OCI-LY3 (cell line): ENCODE data around the gene RNASE13.

ENCODE experiments used
- H2AFZ ChIP-seq: fragments of 200-600, 300-600 bp; shearing (Covaris generic); 2 replicates; pipeline ENCODE4 v1.6.0; 2014; ENCODE audit warnings: antibody characterized with exemption, low read depth, low read length
- H3K27ac ChIP-seq: fragments of 200-600, 300-600 bp; sonication (generic); 2 replicates; pipeline ENCODE4 v1.5.1; 2014; ENCODE audit warnings: mild to moderate bottlenecking, low read length, moderate library complexity, mixed read lengths
- H3K27me3 ChIP-seq: fragments of 200-600, 300-600 bp; sonication (generic); 2 replicates; pipeline ENCODE4 v1.6.1; 2014; ENCODE audit warnings: low read depth, low read length, mixed read lengths
- H3K36me3 ChIP-seq: fragments of 200-600, 300-600 bp; sonication (generic); replicated peaks from 2 replicates; pipeline ENCODE3; 2014; ENCODE audit warnings: low read depth, low read length, mixed read lengths
- H3K4me1 ChIP-seq: fragments of 300-600, 200-600 bp; sonication (generic); 2 replicates; pipeline ENCODE4 v1.6.1; 2014; ENCODE audit warnings: low read length, mixed read lengths
- H3K4me2 ChIP-seq: fragments of 200-600, 300-600 bp; sonication (generic); 2 replicates; pipeline ENCODE4 v1.6.1; 2014; ENCODE audit warnings: low read length, mixed read lengths
- H3K4me3 ChIP-seq: fragments of 300-600, 200-600 bp; sonication (generic); 2 replicates; pipeline ENCODE4 v1.5.1; 2014; ENCODE audit warnings: antibody characterized with exemption, mild to moderate bottlenecking, low read length, moderate library complexity
- H3K79me2 ChIP-seq: fragments of 300-600, 200-600 bp; shearing (Covaris generic); 2 replicates; pipeline ENCODE4 v1.6.1; 2014; ENCODE audit warnings: mild to moderate bottlenecking, low read length, mixed read lengths
- H3K9ac ChIP-seq: fragments of 300-600, 200-600 bp; shearing (Covaris generic); 2 replicates; pipeline ENCODE4 v1.6.0; 2014; ENCODE audit warnings: mild to moderate bottlenecking, low read length, moderate library complexity
- H3K9me3 ChIP-seq: fragments of 200-600, 300-600 bp; shearing (Covaris generic); 2 replicates; pipeline ENCODE4 v1.6.1; 2014; ENCODE audit warnings: low read length, mixed read lengths; ENCODE audit not compliant: insufficient read depth
- H4K20me1 ChIP-seq: fragments of 200-600, 300-600 bp; sonication (generic); 2 replicates; pipeline ENCODE4 v1.6.1; 2016; ENCODE audit warnings: low read length, mixed read lengths; ENCODE audit not compliant: insufficient read depth
- CTCF ChIP-seq: fragments of 200-600, 300-600 bp; sonication (generic); IDR thresholded peaks from 2 replicates; pipeline ENCODE4 v1.5.1; 2014; ENCODE audit warnings: antibody characterized with exemption, low read length, low read depth
- EZH2phosphoT487 ChIP-seq: fragments of 200-600 bp; shearing (Covaris generic); IDR thresholded peaks from 2 replicates; pipeline ENCODE4 v1.6.1; 2018; ENCODE audit warnings: antibody characterized with exemption, mixed run types, low read depth

The RNASE13 gene

GRCh38 chr14:21069388-21070082 lies 34.9 kb upstream of the RNASE13 start:
- Histone ChIP-seq H3K79me2 (no peaks in the 10 kb centered on the region), H3K27ac (no peak overlapping the region), H3K4me2 (peak overlapping the region; percentile 93), H3K9ac (peak overlapping the region; percentile 89), H3K4me3 (peak overlapping the region; percentile 84), H3K4me1 (peaks cover 38% of the 10 kb centered on the region), H4K20me1 (no peaks in the 10 kb centered on the region), H2AFZ (peak overlapping the region; percentile 73), H3K9me3 (no peaks in the 10 kb centered on the region), H3K27me3 (peaks cover 41% of the 10 kb centered on the region), H3K36me3 (no peaks in the 10 kb centered on the region)
- TF ChIP-seq EZH2phosphoT487 = no peak
- no peak for TF ChIP-seq CTCF

- H4K20me1 ChIP-seq = no peaks in the 10 kb centered on the region
- no peak overlapping the region for H3K27ac ChIP-seq
- H3K9me3 ChIP-seq = no peaks in the 10 kb centered on the region
- H3K4me2 ChIP-seq = peak overlapping the region; percentile 93
- H3K79me2 ChIP-seq = no peaks in the 10 kb centered on the region
- TF ChIP-seq EZH2phosphoT487 (no peak), CTCF (peak; percentile 76)
- H3K4me1 ChIP-seq = peaks cover 38% of the 10 kb centered on the region
- no peak overlapping the region for H2AFZ ChIP-seq
- H3K9ac ChIP-seq = peak overlapping the region; percentile 89; the same call in 1 of the 2 replicates
- H3K4me3 ChIP-seq = peak overlapping the region; percentile 84
- H3K36me3 ChIP-seq = no peaks in the 10 kb centered on the region
- peaks cover 47% of the 10 kb centered on the region for H3K27me3 ChIP-seq
These were observed 34.1 kb upstream of the RNASE13 start for GRCh38 chr14:21068521-21069387.

- no peaks in the 10 kb centered on the region for H3K36me3 ChIP-seq
- H3K27me3 ChIP-seq = peaks cover 64% of the 10 kb centered on the region
- no peak overlapping the region for H3K9ac ChIP-seq
- H3K4me1 ChIP-seq = peaks cover 30% of the 10 kb centered on the region
- no peak overlapping the region for H3K27ac ChIP-seq
- no peaks in the 10 kb centered on the region for H3K9me3 ChIP-seq
- H3K79me2 ChIP-seq = no peaks in the 10 kb centered on the region
- H3K4me3 ChIP-seq = no peak overlapping the region
- H2AFZ ChIP-seq = no peak overlapping the region
- no peaks in the 10 kb centered on the region for H4K20me1 ChIP-seq
- TF ChIP-seq CTCF = peak; percentile 68
- no peak for TF ChIP-seq EZH2phosphoT487
- H3K4me2 ChIP-seq = peak overlapping the region; percentile 22; the same call in 1 of the 2 replicates
These were observed 32.4 kb upstream of the RNASE13 start for GRCh38 chr14:21066882-21067502.

GRCh38 chr14:21063479-21063878 lies 28.9 kb upstream of the RNASE13 start:
- no peak overlapping the region for H3K4me2 ChIP-seq
- no peak overlapping the region for H2AFZ ChIP-seq
- peaks cover 72% of the 10 kb centered on the region for H3K27me3 ChIP-seq
- H3K4me3 ChIP-seq = no peak overlapping the region
- H3K4me1 ChIP-seq = peaks cover 13% of the 10 kb centered on the region
- TF ChIP-seq EZH2phosphoT487 (no peak), CTCF (no peak)
- no peaks in the 10 kb centered on the region for H4K20me1 ChIP-seq
- H3K27ac ChIP-seq = no peak overlapping the region
- no peak overlapping the region for H3K9ac ChIP-seq
- no peaks in the 10 kb centered on the region for H3K36me3 ChIP-seq
- H3K79me2 ChIP-seq = no peaks in the 10 kb centered on the region
- H3K9me3 ChIP-seq = no peaks in the 10 kb centered on the region
